HepG2 (cell line): ENCODE results near the gene GARIN1A. TPM values are rescaled to one million over a fixed set of nuclear protein-coding genes. Genes with fewer than 3 reads are reported as not detected.

ENCODE experiments used
- ATAC-seq: fragments of 200-7000 bp; cut with Tn5 transposase; 3 replicates; pipeline ENCODE4 v1.9.1; 2020; ENCODE audit warnings: mild to moderate bottlenecking, moderate library complexity
- BruUV-seq: library from RNA; stranded (reverse); fragments of 400-500 nt; replicated peaks from 2 replicates; lab custom pipeline; 2021; lab: Mats Ljungman, UMichigan
- CTCF ChIA-PET: fragments of 300-600 bp; formaldehyde crosslinking; extraction: SDS; loops from one replicate; lab custom pipeline; 2021; ENCODE audit warnings: low total read pairs, inconsistent platforms, low intra/inter-chr PET ratio; lab: Yijun Ruan, JAX
- POLR2A ChIA-PET: fragments of 350-600 bp; sonication (Branson Sonifier 250); formaldehyde crosslinking; loops from one replicate; lab custom pipeline; 2020; ENCODE audit warnings: antibody characterized with exemption, inconsistent platforms; lab: Yijun Ruan, JAX
- DNase-seq: peaks from one replicate; pipeline ENCODE4 v3.0.0-alpha.2; 2015; ENCODE audit warnings: low spot score
- FAIRE-seq: peaks from 3 replicates; lab custom pipeline; 2011; peaks lifted over from hg19 to GRCh38; lab: Jason Lieb, UNC
- H2AFZ ChIP-seq: one replicate; pipeline ENCODE4 v1.6.1; 2011; ENCODE audit warnings: low read length, inconsistent platforms
- H3K27ac ChIP-seq: fragments of 300-600 bp; 3 replicates; pipeline ENCODE4 v1.8.0; 2011; ENCODE audit warnings: mixed run types, mild to moderate bottlenecking, mixed read lengths, low read length, inconsistent platforms; ENCODE audit not compliant: insufficient read depth; ENCODE audit errors: extremely low read length
- H3K27me3 ChIP-seq, 2 experiments: fragments of 200-600 bp in 1 of 2; 2 replicates in 1 of 2; 3 replicates in 1 of 2; pipeline versions ENCODE4 v1.6.0 to v1.8.0; 2011; ENCODE audit warnings: low read length in 2 of 2, mild to moderate bottlenecking in 2 of 2, moderate library complexity in 2 of 2, inconsistent platforms in 1 of 2; ENCODE audit not compliant: insufficient read depth in 2 of 2, control insufficient read depth in 1 of 2
- H3K36me3 ChIP-seq, 2 experiments: fragments of 200-600 bp in 1 of 2; replicated peaks in 1 of 2; 2 replicates in 1 of 2; 3 replicates in 1 of 2; pipeline versions ENCODE4 v1.5.1 to v1.8.0; 2011; ENCODE audit warnings: low read length in 2 of 2, inconsistent platforms in 1 of 2; ENCODE audit not compliant: insufficient read depth in 2 of 2, control insufficient read depth in 1 of 2
- H3K4me1 ChIP-seq: 2 replicates; pipeline ENCODE4 v1.5.1; 2012; ENCODE audit warnings: low read length, inconsistent platforms; ENCODE audit not compliant: insufficient read depth
- H3K4me2 ChIP-seq: 2 replicates; pipeline ENCODE4 v1.6.0; 2011; ENCODE audit warnings: low read depth, low read length, inconsistent platforms
- H3K4me3 ChIP-seq, 3 experiments: fragments of 200-600 bp in 1 of 3; sonication (generic), shearing (Covaris generic) in 1 of 3; replicated peaks in 1 of 3; 2 replicates each; pipeline ENCODE4 v1.5.1; 2011 to 2016; ENCODE audit warnings: low read length in 3 of 3, inconsistent platforms in 2 of 3, low read depth in 2 of 3, mild to moderate bottlenecking in 2 of 3, control low read depth in 1 of 3, mixed read lengths in 1 of 3; ENCODE audit not compliant: insufficient read depth in 1 of 3
- H3K79me2 ChIP-seq: one replicate; pipeline ENCODE4 v1.6.1; 2011; ENCODE audit warnings: low read length, inconsistent platforms; ENCODE audit not compliant: insufficient read depth
- H3K9ac ChIP-seq: 2 replicates; pipeline ENCODE4 v1.6.0; 2011; ENCODE audit warnings: mild to moderate bottlenecking, low read depth, low read length, inconsistent platforms; ENCODE audit not compliant: insufficient read depth
- H3K9me3 ChIP-seq: 2 replicates; pipeline ENCODE4 v1.5.1; 2012; ENCODE audit warnings: mild to moderate bottlenecking, low read length
- H4K20me1 ChIP-seq: 2 replicates; pipeline ENCODE4 v1.6.0; 2011; ENCODE audit warnings: inconsistent platforms, mild to moderate bottlenecking, low read length, moderate library complexity; ENCODE audit not compliant: insufficient read depth
- ATF7 ChIP-seq, 2 experiments: fragments of 450-650 bp in 1 of 2; sonication (generic) in 1 of 2; formaldehyde crosslinking in 1 of 2; IDR thresholded peaks; 2 replicates each; pipeline versions ENCODE4 v1.4.0 to v1.6.1; 2016 to 2020; ENCODE audit warnings: antibody characterized with exemption in 1 of 2, mild to moderate bottlenecking in 1 of 2, missing genetic modification reagents in 1 of 2
- ETV6 ChIP-seq: sonication (generic); formaldehyde crosslinking; conservative IDR thresholded peaks from 2 replicates; pipeline ENCODE4 v1.4.0; 2020; ENCODE audit warnings: missing genetic modification reagents
- IKZF1 ChIP-seq: fragments of 450-650 bp; IDR thresholded peaks from 2 replicates; pipeline ENCODE4 v1.7.1; 2016
- NKX3-1 ChIP-seq: sonication (generic); formaldehyde crosslinking; IDR thresholded peaks from 2 replicates; pipeline ENCODE4 v1.5.0; 2020; ENCODE audit warnings: missing genetic modification reagents
- NPAS2 ChIP-seq: sonication (generic); formaldehyde crosslinking; IDR thresholded peaks from 2 replicates; pipeline ENCODE4 v1.8.0; 2022; ENCODE audit warnings: mild to moderate bottlenecking, missing genetic modification reagents, borderline replicate concordance
- NR2F1 ChIP-seq, 2 experiments: fragments of 450-650 bp in 1 of 2; formaldehyde crosslinking in 1 of 2; IDR thresholded peaks; 2 replicates each; pipeline versions ENCODE4 v1.5.0 to v1.6.1; 2016 to 2020; ENCODE audit warnings: mild to moderate bottlenecking in 1 of 2, missing compliant biosample characterization in 1 of 2, missing genetic modification reagents in 1 of 2, moderate library complexity in 1 of 2
- RBAK ChIP-seq: sonication (generic); formaldehyde crosslinking; IDR thresholded peaks from 2 replicates; pipeline ENCODE4 v1.5.1; 2020; ENCODE audit warnings: mild to moderate bottlenecking, missing genetic modification reagents
- RXRB ChIP-seq: IDR thresholded peaks from 2 replicates; pipeline ENCODE4 v1.6.1; 2016; ENCODE audit warnings: borderline replicate concordance, missing genetic modification reagents, missing compliant biosample characterization
- SIX4 ChIP-seq: sonication (generic); formaldehyde crosslinking; IDR thresholded peaks from 2 replicates; pipeline ENCODE4 v1.4.0; 2020; ENCODE audit warnings: missing genetic modification reagents
- ZFP37 ChIP-seq: sonication (generic); formaldehyde crosslinking; IDR thresholded peaks from 2 replicates; pipeline ENCODE4 v1.4.0; 2020; ENCODE audit warnings: missing genetic modification reagents, borderline replicate concordance
- ZNF160 ChIP-seq: sonication (generic); formaldehyde crosslinking; IDR thresholded peaks from 2 replicates; pipeline ENCODE4 v1.8.0; 2022; ENCODE audit warnings: mild to moderate bottlenecking, inconsistent platforms, missing genetic modification reagents
- ZNF3 ChIP-seq: IDR thresholded peaks from 2 replicates; pipeline ENCODE4 v1.7.0; 2017; ENCODE audit warnings: inconsistent platforms
- ZNF333 ChIP-seq: sonication (generic); formaldehyde crosslinking; IDR thresholded peaks from 2 replicates; pipeline ENCODE4 v1.4.0; 2020; ENCODE audit warnings: mild to moderate bottlenecking, missing genetic modification reagents, borderline replicate concordance
- ZNF484 ChIP-seq: sonication (generic); formaldehyde crosslinking; IDR thresholded peaks from 2 replicates; pipeline ENCODE4 v1.5.1; 2020; ENCODE audit warnings: mild to moderate bottlenecking, low read depth, missing genetic modification reagents, borderline replicate concordance
- ZNF713 ChIP-seq: sonication (generic); formaldehyde crosslinking; IDR thresholded peaks from 2 replicates; pipeline ENCODE4 v1.4.0; 2020; ENCODE audit warnings: mild to moderate bottlenecking, missing genetic modification reagents
- ZNF850 ChIP-seq: sonication (generic); formaldehyde crosslinking; conservative IDR thresholded peaks from 2 replicates; pipeline ENCODE4 v1.9.0; 2021; ENCODE audit warnings: mild to moderate bottlenecking, missing genetic modification reagents
- WGBS: methylation state at CpG from one replicate; pipeline ENCODE4 v1.1.6; 2017; ENCODE audit warnings: low lambda C conversion rate; 5-methylcytosine and 5-hydroxymethylcytosine counted together
- in situ Hi-C: cut with HindIII; loops from 2 replicates; pipeline ENCODE4 v1.10.0; 2017; ENCODE audit warnings: low pct_unique_long_range_greater_than_20kb; ENCODE audit not compliant: extremely low pct_ligation_motif_present
- intact Hi-C: fragments of 100-400 bp; cut with micrococcal nuclease; formaldehyde crosslinking; loops from one replicate; pipeline ENCODE4 v1.10.0; 2022; ENCODE audit not compliant: unreplicated experiment
- polyA plus RNA-seq, 8 experiments: library from polyadenylated mRNA; depleted of rRNA in 3 of 8; stranded (reverse) in 7 of 8; unstranded in 1 of 8; fragments of >200 nt; fragmentation: Illumina TruSeq in 4 of 8; extraction: Trizol in 4 of 8; gene quantifications; 2 replicates each; pipeline versions ENCODE4 v1.2.1 to v1.2.3, GENCODE V29; 2011 to 2016; ENCODE audit warnings: low read depth in 4 of 8, missing spikeins in 1 of 8, mixed read lengths in 1 of 8; ENCODE audit not compliant: insufficient read depth in 1 of 8
- total RNA-seq, 5 experiments: library from RNA; depleted of rRNA; stranded (reverse); fragments of >200 nt; fragmentation: Illumina TruSeq; extraction: Trizol; gene quantifications; 2 replicates each; pipeline ENCODE4 v1.2.3, GENCODE V29; 2016; ENCODE audit warnings: low read depth in 1 of 5
- TF ChIP-seq, protein P1 (sequence below): sonication (generic); formaldehyde crosslinking; conservative IDR thresholded peaks from 2 replicates; pipeline ENCODE4 v1.8.0; 2022; ENCODE audit warnings: mild to moderate bottlenecking, moderate library complexity, missing genetic modification reagents

Gene GARIN1A
- total and polyA plus RNA-seq, 2 of the 13 experiments (the other 11 are each of a cell fraction or from before 2014, with no cell fraction given), result 0.12 TPM; not detected in 1

DNA sequence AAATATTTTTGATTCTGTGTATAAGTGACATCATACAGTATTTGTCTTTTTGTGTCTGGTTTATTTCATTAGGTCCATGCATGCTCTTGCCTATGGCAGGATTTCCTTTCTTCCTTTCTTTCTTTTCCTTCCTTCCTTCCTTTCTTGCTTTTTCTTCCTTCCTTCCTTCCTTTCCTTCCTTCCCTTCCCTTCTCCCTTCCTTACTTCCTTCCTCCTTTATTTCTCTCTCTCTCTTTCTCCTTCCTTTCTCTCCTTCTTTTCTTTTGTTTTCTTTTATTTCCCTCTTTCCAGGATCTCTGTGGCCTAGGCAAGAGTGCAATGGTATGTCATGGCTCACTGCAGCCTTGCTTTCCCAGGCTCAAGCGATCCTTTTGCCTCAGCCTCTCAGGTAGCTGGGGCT is 35.7 kb downstream of the GARIN1A start:
- Histone ChIP-seq H2AFZ (no peak overlapping the region), H3K4me2 (no peak overlapping the region), H3K9me3 (no peaks in the 10 kb centered on the region), H3K9ac (no peak overlapping the region), H3K36me3 (no peaks in the 10 kb centered on the region), H3K27me3 (peaks cover 0 to 20% of the 10 kb centered on the region in 2 experiments; a peak in 2 of 5 replicates), H3K4me1 (peaks cover 6% of the 10 kb centered on the region), H3K79me2 (no peaks in the 10 kb centered on the region), H3K27ac (no peak overlapping the region), H4K20me1 (no peaks in the 10 kb centered on the region), H3K4me3 (no peak overlapping the region)
- WGBS, result 5% methylated on average over 1 of the region's 1 CpG
- intact Hi-C loops, result no loop called here
- no peak for TF ChIP-seq ZNF484 (CRISPR knock-in tag)
- TF ChIP-seq ZNF850 (CRISPR knock-in tag), result no peak
- TF ChIP-seq NPAS2 (CRISPR knock-in tag), result no peak
- TF ChIP-seq ZNF713 (CRISPR knock-in tag), result no peak
- no peak for TF ChIP-seq RBAK (CRISPR knock-in tag)
- no peak for TF ChIP-seq ETV6
- no peak for TF ChIP-seq ZNF160 (CRISPR knock-in tag)
- TF ChIP-seq ZFP37 (CRISPR knock-in tag), result no peak
- no peak for TF ChIP-seq NR2F1 (CRISPR knock-in tag; IDR thresholded peaks at IDR 0.05)
- TF ChIP-seq IKZF1, result 0 out of 2 replicates have a peak, but pooled peaks have one; percentile 22
- no peak for TF ChIP-seq ZNF333 (CRISPR knock-in tag)
- TF ChIP-seq ZNF3 (CRISPR knock-in tag), result no peak
- TF ChIP-seq NKX3-1 (CRISPR knock-in tag), result no peak
- TF ChIP-seq ATF7 (IDR thresholded peaks at IDR 0.05), result peak; percentile 28; the same call in 1 of the 2 replicates
- TF ChIP-seq ATF7 (CRISPR knock-in tag; IDR thresholded peaks at IDR 0.05), result no peak
- TF ChIP-seq, protein P1, sequence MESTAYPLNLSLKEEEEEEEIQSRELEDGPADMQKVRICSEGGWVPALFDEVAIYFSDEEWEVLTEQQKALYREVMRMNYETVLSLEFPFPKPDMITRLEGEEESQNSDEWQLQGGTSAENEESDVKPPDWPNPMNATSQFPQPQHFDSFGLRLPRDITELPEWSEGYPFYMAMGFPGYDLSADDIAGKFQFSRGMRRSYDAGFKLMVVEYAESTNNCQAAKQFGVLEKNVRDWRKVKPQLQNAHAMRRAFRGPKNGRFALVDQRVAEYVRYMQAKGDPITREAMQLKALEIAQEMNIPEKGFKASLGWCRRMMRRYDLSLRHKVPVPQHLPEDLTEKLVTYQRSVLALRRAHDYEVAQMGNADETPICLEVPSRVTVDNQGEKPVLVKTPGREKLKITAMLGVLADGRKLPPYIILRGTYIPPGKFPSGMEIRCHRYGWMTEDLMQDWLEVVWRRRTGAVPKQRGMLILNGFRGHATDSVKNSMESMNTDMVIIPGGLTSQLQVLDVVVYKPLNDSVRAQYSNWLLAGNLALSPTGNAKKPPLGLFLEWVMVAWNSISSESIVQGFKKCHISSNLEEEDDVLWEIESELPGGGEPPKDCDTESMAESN (CRISPR knock-in tag), result no peak
- no peak for TF ChIP-seq RXRB (CRISPR knock-in tag)
- no peak for TF ChIP-seq SIX4 (CRISPR knock-in tag)
- ChIA-PET CTCF (no interaction called here), POLR2A (no interaction called here)
- FAIRE-seq (no peak), ATAC-seq (no peak), DNase-seq (no peak)
- in situ Hi-C loops, result no loop called here
- BruUV-seq, result no TSS peak
